GM12878 (cell line): ENCODE measurements around the gene THSD4. TPM values are rescaled to one million over a fixed set of nuclear protein-coding genes. Genes with fewer than 3 reads are reported as not detected.

Source experiments
- ATAC-seq: fragments of 200-7000 bp; cut with Tn5 transposase; 3 replicates; pipeline ENCODE4 v1.9.1; 2020; ENCODE audit warnings: mild to moderate bottlenecking, moderate library complexity
- BruUV-seq: library from RNA; stranded (reverse); fragments of 400-500 nt; replicated peaks from 2 replicates; lab custom pipeline; 2021; lab: Mats Ljungman, UMichigan
- CTCF ChIA-PET: fragments of 300-600 bp; sonication (Branson Sonifier 250); formaldehyde crosslinking; extraction: SDS; loops from one replicate; lab custom pipeline; 2021; ENCODE audit warnings: inconsistent platforms; lab: Yijun Ruan, JAX
- POLR2A ChIA-PET: fragments of 350-600 bp; formaldehyde crosslinking; extraction: SDS; loops from one replicate; lab custom pipeline; 2021; ENCODE audit warnings: inconsistent platforms; lab: Charles Lee
- RAD21 ChIA-PET: fragments of 300-600 bp; sonication (Branson Sonifier 250); formaldehyde crosslinking; loops from one replicate; lab custom pipeline; 2023; ENCODE audit warnings: antibody characterized with exemption; ENCODE audit not compliant: unreplicated experiment; lab: Charles Lee
- SMC1A ChIA-PET: fragments of 300-600 bp; sonication (Branson Sonifier 250); formaldehyde crosslinking; loops from one replicate; lab custom pipeline; 2023; ENCODE audit not compliant: unreplicated experiment, uncharacterized antibody; lab: Charles Lee
- DNase-seq: peaks from one replicate; pipeline ENCODE4 v3.0.0-alpha.2; 2011; ENCODE audit warnings: low read depth, low spot score
- FAIRE-seq: peaks from 3 replicates; lab custom pipeline; 2011; peaks lifted over from hg19 to GRCh38; lab: Jason Lieb, UNC
- H2AFZ ChIP-seq: 2 replicates; pipeline ENCODE4 v1.6.0; 2011; ENCODE audit warnings: low read depth, low read length, control low read depth; ENCODE audit not compliant: control insufficient read depth
- H3K27ac ChIP-seq: 2 replicates; pipeline ENCODE4 v1.5.1; 2011; ENCODE audit warnings: control low read depth; ENCODE audit not compliant: control insufficient read depth, insufficient read depth
- H3K27me3 ChIP-seq, 2 experiments: replicated peaks in 1 of 2; 2 replicates each; pipeline versions ENCODE4 v1.6.0 to v1.6.1; 2011; ENCODE audit warnings: low read length in 1 of 2; ENCODE audit not compliant: control insufficient read depth in 2 of 2, insufficient read depth in 2 of 2
- H3K36me3 ChIP-seq, 2 experiments: 2 replicates each; pipeline ENCODE4 v1.5.1; 2011; ENCODE audit warnings: low read length in 1 of 2; ENCODE audit not compliant: control insufficient read depth in 2 of 2, insufficient read depth in 2 of 2
- H3K4me1 ChIP-seq: 2 replicates; pipeline ENCODE4 v1.6.1; 2011; ENCODE audit warnings: mild to moderate bottlenecking, low read length, moderate library complexity, mixed read lengths; ENCODE audit not compliant: control insufficient read depth, insufficient read depth
- H3K4me2 ChIP-seq: 2 replicates; pipeline ENCODE4 v1.6.0; 2011; ENCODE audit warnings: control low read depth; ENCODE audit not compliant: control insufficient read depth, insufficient read depth
- H3K4me3 ChIP-seq: fragments of 200-600 bp; sonication (generic); 2 replicates; pipeline ENCODE4 v1.5.1; 2016
- H3K79me2 ChIP-seq: 2 replicates; pipeline ENCODE4 v1.6.0; 2011; ENCODE audit warnings: low read length; ENCODE audit not compliant: control insufficient read depth, insufficient read depth
- H3K9ac ChIP-seq: 2 replicates; pipeline ENCODE4 v1.8.0; 2011; ENCODE audit warnings: low read length, control low read depth, mixed read lengths; ENCODE audit not compliant: control insufficient read depth, insufficient read depth
- H3K9me3 ChIP-seq: replicated peaks from 3 replicates; pipeline ENCODE4 v1.5.1; 2011; ENCODE audit warnings: mild to moderate bottlenecking, low read length; ENCODE audit not compliant: control insufficient read depth, insufficient read depth
- H4K20me1 ChIP-seq: 2 replicates; pipeline ENCODE4 v1.6.0; 2011; ENCODE audit not compliant: control insufficient read depth, insufficient read depth
- BRCA1 ChIP-seq: IDR thresholded peaks from 2 replicates; pipeline ENCODE4 v1.6.1; 2011; ENCODE audit warnings: low read depth, low read length, improper control_type of control experiment
- CBX3 ChIP-seq: fragments of 200-600 bp; sonication (generic); IDR thresholded peaks from 2 replicates; pipeline ENCODE4 v1.6.1; 2016; ENCODE audit warnings: low read depth, borderline replicate concordance
- CHD1 ChIP-seq: IDR thresholded peaks from 2 replicates; pipeline ENCODE4 v1.6.1; 2012; ENCODE audit warnings: low read depth, low read length, improper control_type of control experiment
- EED ChIP-seq: sonication (generic); IDR thresholded peaks from 2 replicates; pipeline ENCODE4 v1.6.1; 2016; ENCODE audit warnings: antibody characterized with exemption, low read depth
- EGR1 ChIP-seq, 2 experiments: IDR thresholded peaks; 1 replicate in 1 of 2; 2 replicates in 1 of 2; pipeline ENCODE4 v1.6.1; 2011 to 2012; ENCODE audit warnings: low read depth in 2 of 2, low read length in 2 of 2, borderline replicate concordance in 1 of 2, mild to moderate bottlenecking in 1 of 2, moderate library complexity in 1 of 2
- ETV6 ChIP-seq, 2 experiments: fragments of 450-650 bp in 1 of 2; IDR thresholded peaks in 1 of 2; conservative IDR thresholded peaks in 1 of 2; 2 replicates each; pipeline ENCODE4 v1.6.1; 2014; ENCODE audit warnings: antibody characterized with exemption in 1 of 2, borderline replicate concordance in 1 of 2, low read depth in 1 of 2, mild to moderate bottlenecking in 1 of 2, moderate library complexity in 1 of 2
- LARP7 ChIP-seq: fragments of 450-650 bp; IDR thresholded peaks from 2 replicates; pipeline ENCODE4 v1.6.1; 2017; ENCODE audit warnings: mild to moderate bottlenecking
- MEF2B ChIP-seq: fragments of 450-650 bp; IDR thresholded peaks from 2 replicates; pipeline ENCODE4 v1.6.1; 2018; ENCODE audit warnings: mild to moderate bottlenecking, moderate library complexity; ENCODE audit not compliant: partially characterized antibody, poor library complexity, severe bottlenecking
- NR2F1 ChIP-seq: fragments of 450-650 bp; conservative IDR thresholded peaks from 2 replicates; pipeline ENCODE4 v1.6.1; 2017; ENCODE audit warnings: mild to moderate bottlenecking
- SREBF2 ChIP-seq: IDR thresholded peaks from 2 replicates; pipeline ENCODE4 v1.6.1; 2012; ENCODE audit warnings: mild to moderate bottlenecking, low read length
- TARDBP ChIP-seq: IDR thresholded peaks from 2 replicates; pipeline ENCODE4 v1.6.1; 2016; ENCODE audit warnings: borderline replicate concordance
- ZNF384 ChIP-seq: IDR thresholded peaks from 2 replicates; pipeline ENCODE4 v1.6.1; 2012; ENCODE audit warnings: low read depth, mild to moderate bottlenecking, low read length, improper control_type of control experiment, borderline replicate concordance
- WGBS: methylation state at CpG from one replicate; pipeline ENCODE4 v1.1.6; 2016; ENCODE audit warnings: low lambda C conversion rate; ENCODE audit not compliant: insufficient replicate concordance, insufficient coverage; ENCODE audit errors: missing lambda C conversion rate; 5-methylcytosine and 5-hydroxymethylcytosine counted together
- in situ Hi-C: fragments of 300-500 bp; cut with MboI; formaldehyde crosslinking; loops from 9 replicates; pipeline ENCODE4 v1.14.3; 2018; ENCODE audit warnings: mixed read lengths
- intact Hi-C: fragments of 100-400 bp; cut with micrococcal nuclease; formaldehyde crosslinking; loops from one replicate; pipeline ENCODE4 v1.14.2; 2022; ENCODE audit not compliant: unreplicated experiment
- polyA plus RNA-seq, 11 experiments: library from polyadenylated mRNA; depleted of rRNA in 4 of 11; unstranded in 6 of 11; stranded (reverse) in 5 of 11; fragments of >200 nt; fragmentation: Nextera tagmentation in 4 of 11; fragmentation: Illumina TruSeq in 1 of 11; extraction: Ambion mirVana in 4 of 11; extraction: Trizol in 1 of 11; gene quantifications; 1 replicate in 1 of 11; 2 replicates in 10 of 11; pipeline versions ENCODE4 v1.2.1 to v1.2.3, GENCODE V29; 2011 to 2016; ENCODE audit warnings: inconsistent platforms in 2 of 11, missing spikeins in 2 of 11, low read depth in 1 of 11
- total RNA-seq, 4 experiments: library from RNA; depleted of rRNA in 3 of 4; stranded (reverse); fragments of >200 nt in 3 of 4; fragmentation: Illumina TruSeq in 1 of 4; extraction: Trizol in 1 of 4; gene quantifications; 2 replicates each; pipeline versions ENCODE4 v1.2.1 to v1.2.3, GENCODE V29; 2013 to 2021
- TF ChIP-seq, protein P1 (sequence below): IDR thresholded peaks from 2 replicates; pipeline ENCODE4 v1.6.1; 2011; ENCODE audit warnings: borderline replicate concordance, low read depth, mild to moderate bottlenecking, moderate library complexity, mixed read lengths, low read length; ENCODE audit not compliant: insufficient read depth; ENCODE audit errors: extremely low read length
- TF ChIP-seq, protein P2 (sequence below): fragments of 450-650 bp; IDR thresholded peaks from 2 replicates; pipeline ENCODE4 v1.6.1; 2017; ENCODE audit warnings: mild to moderate bottlenecking, moderate library complexity
- TF ChIP-seq, protein P3 (sequence below): fragments of 450-650 bp; IDR thresholded peaks from 2 replicates; pipeline ENCODE4 v1.6.1; 2017; ENCODE audit warnings: borderline replicate concordance

Gene THSD4
- total and polyA plus RNA-seq, 10 of the 15 experiments (the other 5 are each of a cell fraction or from before 2014, with no cell fraction given): 0.04 to 0.13 (median 0.05) TPM; not detected in 7

DNA sequence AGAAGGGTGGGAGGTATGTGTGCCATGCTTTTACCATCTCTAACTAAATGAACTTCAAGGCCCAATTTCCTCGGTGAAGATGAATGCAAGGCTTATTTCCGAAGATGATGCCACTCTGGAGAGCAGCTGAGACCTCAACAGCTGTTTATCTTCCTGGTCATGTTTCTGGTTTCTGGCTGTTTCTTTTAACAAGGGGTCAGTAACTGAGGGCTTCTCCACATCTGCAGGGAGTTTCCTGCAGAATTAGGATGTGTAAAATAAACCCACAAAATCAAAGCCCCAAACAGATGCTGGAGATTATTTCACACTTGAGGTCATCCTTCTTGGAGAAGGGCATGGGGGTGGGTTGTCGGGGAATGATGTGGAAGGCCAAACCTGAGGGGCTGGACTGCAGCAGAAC, 220.3 kb downstream of the THSD4 start (continued):
- TF ChIP-seq TARDBP: no peak
- TF ChIP-seq SREBF2: no peak
- TF ChIP-seq MEF2B: no peak
- TF ChIP-seq CHD1: no peak
- no peak for TF ChIP-seq ZNF384
- TF ChIP-seq CBX3: no peak
- no peak for TF ChIP-seq NR2F1
- no peak for TF ChIP-seq BRCA1

DNA sequence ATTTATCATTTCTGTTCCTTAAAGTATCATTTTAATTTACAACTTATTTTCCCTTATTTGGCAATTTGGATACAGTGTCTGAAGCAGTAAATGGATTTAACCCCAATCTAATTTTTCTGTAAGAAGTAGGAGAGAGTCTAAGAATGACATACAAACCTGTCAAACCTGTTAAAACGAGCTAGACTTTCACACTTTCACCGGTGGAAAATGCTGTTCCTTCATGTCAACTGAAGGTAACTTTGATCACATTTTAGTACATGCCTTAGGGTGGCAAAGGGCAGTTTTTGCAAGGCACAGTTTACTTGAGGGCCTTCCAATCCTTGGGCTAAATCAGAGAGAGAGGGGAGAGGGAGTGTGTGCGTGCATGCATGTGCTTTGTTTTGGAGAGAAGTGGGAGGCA, 221.4 kb downstream of the THSD4 start:
- Histone ChIP-seq H3K9ac (no peak overlapping the region), H2AFZ (no peak overlapping the region), H3K4me2 (no peak overlapping the region), H3K27ac (no peak overlapping the region), H3K9me3 (no peaks in the 10 kb centered on the region), H3K36me3 (no peaks in the 10 kb centered on the region), H4K20me1 (no peaks in the 10 kb centered on the region), H3K4me3 (no peak overlapping the region), H3K79me2 (no peaks in the 10 kb centered on the region), H3K4me1 (peaks cover 3% of the 10 kb centered on the region), H3K27me3 (no peaks in the 10 kb centered on the region)
- FAIRE-seq: no peak
- ATAC-seq: no peak
- in situ Hi-C loops (no loop called here), intact Hi-C loops (no loop called here)
- SMC1A ChIA-PET: no interaction called here
- POLR2A ChIA-PET: no interaction called here
- no TSS peak for BruUV-seq
- 15% methylated on average over 3 of the region's 3 CpGs for WGBS
- CTCF ChIA-PET: interaction anchor here (0.6 kb wide), 1 partner anchor 96 kb away, joined by 3 read pairs; no protein-coding TSS in a partner anchor
- RAD21 ChIA-PET: no interaction called here
- no peak for DNase-seq
- no peak for TF ChIP-seq LARP7
- TF ChIP-seq, protein P1, sequence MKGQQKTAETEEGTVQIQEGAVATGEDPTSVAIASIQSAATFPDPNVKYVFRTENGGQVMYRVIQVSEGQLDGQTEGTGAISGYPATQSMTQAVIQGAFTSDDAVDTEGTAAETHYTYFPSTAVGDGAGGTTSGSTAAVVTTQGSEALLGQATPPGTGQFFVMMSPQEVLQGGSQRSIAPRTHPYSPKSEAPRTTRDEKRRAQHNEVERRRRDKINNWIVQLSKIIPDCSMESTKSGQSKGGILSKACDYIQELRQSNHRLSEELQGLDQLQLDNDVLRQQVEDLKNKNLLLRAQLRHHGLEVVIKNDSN: no peak
- no peak for TF ChIP-seq EGR1 (IDR thresholded peaks at IDR 0.05; ENCODE audit: borderline replicate concordance in 1 of 2, low read depth in 2 of 2, low read length in 2 of 2)
- TF ChIP-seq ETV6 (conservative IDR thresholded peaks at IDR 0.05 in 1 of 2, IDR thresholded peaks at IDR 0.05 in 1 of 2; ENCODE audit: borderline replicate concordance in 1 of 2, low read depth in 1 of 2): no peak
- TF ChIP-seq, protein P2, sequence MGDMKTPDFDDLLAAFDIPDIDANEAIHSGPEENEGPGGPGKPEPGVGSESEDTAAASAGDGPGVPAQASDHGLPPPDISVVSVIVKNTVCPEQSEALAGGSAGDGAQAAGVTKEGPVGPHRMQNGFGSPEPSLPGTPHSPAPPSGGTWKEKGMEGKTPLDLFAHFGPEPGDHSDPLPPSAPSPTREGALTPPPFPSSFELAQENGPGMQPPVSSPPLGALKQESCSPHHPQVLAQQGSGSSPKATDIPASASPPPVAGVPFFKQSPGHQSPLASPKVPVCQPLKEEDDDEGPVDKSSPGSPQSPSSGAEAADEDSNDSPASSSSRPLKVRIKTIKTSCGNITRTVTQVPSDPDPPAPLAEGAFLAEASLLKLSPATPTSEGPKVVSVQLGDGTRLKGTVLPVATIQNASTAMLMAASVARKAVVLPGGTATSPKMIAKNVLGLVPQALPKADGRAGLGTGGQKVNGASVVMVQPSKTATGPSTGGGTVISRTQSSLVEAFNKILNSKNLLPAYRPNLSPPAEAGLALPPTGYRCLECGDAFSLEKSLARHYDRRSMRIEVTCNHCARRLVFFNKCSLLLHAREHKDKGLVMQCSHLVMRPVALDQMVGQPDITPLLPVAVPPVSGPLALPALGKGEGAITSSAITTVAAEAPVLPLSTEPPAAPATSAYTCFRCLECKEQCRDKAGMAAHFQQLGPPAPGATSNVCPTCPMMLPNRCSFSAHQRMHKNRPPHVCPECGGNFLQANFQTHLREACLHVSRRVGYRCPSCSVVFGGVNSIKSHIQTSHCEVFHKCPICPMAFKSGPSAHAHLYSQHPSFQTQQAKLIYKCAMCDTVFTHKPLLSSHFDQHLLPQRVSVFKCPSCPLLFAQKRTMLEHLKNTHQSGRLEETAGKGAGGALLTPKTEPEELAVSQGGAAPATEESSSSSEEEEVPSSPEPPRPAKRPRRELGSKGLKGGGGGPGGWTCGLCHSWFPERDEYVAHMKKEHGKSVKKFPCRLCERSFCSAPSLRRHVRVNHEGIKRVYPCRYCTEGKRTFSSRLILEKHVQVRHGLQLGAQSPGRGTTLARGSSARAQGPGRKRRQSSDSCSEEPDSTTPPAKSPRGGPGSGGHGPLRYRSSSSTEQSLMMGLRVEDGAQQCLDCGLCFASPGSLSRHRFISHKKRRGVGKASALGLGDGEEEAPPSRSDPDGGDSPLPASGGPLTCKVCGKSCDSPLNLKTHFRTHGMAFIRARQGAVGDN: no peak
- TF ChIP-seq, protein P3, sequence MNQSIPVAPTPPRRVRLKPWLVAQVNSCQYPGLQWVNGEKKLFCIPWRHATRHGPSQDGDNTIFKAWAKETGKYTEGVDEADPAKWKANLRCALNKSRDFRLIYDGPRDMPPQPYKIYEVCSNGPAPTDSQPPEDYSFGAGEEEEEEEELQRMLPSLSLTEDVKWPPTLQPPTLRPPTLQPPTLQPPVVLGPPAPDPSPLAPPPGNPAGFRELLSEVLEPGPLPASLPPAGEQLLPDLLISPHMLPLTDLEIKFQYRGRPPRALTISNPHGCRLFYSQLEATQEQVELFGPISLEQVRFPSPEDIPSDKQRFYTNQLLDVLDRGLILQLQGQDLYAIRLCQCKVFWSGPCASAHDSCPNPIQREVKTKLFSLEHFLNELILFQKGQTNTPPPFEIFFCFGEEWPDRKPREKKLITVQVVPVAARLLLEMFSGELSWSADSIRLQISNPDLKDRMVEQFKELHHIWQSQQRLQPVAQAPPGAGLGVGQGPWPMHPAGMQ: no peak
- TF ChIP-seq EED: no peak
- no peak for TF ChIP-seq CBX3
